Measurements from ENCODE around the gene INPP5B. TPM values are rescaled to one million over a fixed set of nuclear protein-coding genes. Genes with fewer than 3 reads are reported as not detected.

INPP5B gene
- total RNA-seq, 1 experiment from 2014 or later = 26.8 TPM

DNA sequence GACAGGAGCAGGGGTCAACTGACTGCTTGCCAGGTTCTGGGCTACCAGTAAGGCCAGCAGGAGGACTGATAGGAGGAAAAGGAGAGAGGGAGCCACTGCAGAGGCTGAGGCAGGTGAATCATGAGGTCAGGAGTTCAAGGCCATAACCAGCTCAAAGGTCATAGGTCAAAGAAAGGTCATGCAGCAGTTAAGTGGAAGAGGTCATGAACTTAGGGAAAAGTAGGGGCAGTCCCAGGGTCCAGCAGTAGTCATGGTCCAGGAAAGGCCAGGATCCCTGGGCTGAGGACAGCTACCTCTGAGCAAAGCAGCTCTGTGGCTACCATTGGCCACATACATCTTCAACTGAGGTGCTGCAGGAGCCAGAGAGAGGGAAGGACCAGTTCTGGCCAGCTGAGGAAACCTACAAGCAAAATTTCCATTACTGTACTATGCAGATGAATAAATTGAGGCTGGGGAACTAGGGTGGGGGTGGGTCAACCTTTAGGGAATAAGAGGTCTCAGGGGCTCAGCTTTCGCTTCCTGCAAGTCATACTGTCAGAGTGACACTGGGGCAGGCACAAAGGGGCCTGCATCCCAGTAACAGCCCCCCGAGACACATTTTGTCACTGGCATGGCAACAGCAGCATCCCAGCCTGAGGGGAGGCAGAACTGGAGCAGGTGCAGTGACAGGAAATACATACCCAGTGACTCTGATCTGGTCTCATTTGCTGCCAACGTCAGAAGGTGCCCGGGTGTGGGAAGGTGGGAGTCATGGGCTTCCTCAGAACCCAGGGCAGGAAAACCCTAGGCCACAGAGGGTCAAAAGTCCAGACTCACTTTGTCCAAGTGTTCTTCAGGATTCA is 5.2 kb upstream of the INPP5B start:
- Mint-ChIP-seq H3K36me3 (no peaks in the 10 kb centered on the region), H3K27me3 (ENCODE audit: low read depth) (no peaks in the 10 kb centered on the region), H3K27ac (peak overlapping the region; percentile 45; the same call in 1 of the 2 replicates), H3K4me1 (peaks cover 7% of the 10 kb centered on the region; the same call in 1 of the 2 replicates), H3K4me3 (no peak overlapping the region), H3K9me3 (no peaks in the 10 kb centered on the region)
- ATAC-seq = no peak
- POLR2A ChIA-PET = no interaction called here
- CTCF ChIA-PET = no interaction called here
- DNase-seq (ENCODE audit: low spot score) = no peak
- TF ChIP-seq, protein P1, sequence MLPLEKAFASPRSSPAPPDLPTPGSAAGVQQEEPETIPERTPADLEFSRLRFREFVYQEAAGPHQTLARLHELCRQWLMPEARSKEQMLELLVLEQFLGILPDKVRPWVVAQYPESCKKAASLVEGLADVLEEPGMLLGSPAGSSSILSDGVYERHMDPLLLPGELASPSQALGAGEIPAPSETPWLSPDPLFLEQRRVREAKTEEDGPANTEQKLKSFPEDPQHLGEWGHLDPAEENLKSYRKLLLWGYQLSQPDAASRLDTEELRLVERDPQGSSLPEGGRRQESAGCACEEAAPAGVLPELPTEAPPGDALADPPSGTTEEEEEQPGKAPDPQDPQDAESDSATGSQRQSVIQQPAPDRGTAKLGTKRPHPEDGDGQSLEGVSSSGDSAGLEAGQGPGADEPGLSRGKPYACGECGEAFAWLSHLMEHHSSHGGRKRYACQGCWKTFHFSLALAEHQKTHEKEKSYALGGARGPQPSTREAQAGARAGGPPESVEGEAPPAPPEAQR (CRISPR knock-in tag; IDR thresholded peaks at IDR 0.05) = no peak
- TF ChIP-seq, protein P2, sequence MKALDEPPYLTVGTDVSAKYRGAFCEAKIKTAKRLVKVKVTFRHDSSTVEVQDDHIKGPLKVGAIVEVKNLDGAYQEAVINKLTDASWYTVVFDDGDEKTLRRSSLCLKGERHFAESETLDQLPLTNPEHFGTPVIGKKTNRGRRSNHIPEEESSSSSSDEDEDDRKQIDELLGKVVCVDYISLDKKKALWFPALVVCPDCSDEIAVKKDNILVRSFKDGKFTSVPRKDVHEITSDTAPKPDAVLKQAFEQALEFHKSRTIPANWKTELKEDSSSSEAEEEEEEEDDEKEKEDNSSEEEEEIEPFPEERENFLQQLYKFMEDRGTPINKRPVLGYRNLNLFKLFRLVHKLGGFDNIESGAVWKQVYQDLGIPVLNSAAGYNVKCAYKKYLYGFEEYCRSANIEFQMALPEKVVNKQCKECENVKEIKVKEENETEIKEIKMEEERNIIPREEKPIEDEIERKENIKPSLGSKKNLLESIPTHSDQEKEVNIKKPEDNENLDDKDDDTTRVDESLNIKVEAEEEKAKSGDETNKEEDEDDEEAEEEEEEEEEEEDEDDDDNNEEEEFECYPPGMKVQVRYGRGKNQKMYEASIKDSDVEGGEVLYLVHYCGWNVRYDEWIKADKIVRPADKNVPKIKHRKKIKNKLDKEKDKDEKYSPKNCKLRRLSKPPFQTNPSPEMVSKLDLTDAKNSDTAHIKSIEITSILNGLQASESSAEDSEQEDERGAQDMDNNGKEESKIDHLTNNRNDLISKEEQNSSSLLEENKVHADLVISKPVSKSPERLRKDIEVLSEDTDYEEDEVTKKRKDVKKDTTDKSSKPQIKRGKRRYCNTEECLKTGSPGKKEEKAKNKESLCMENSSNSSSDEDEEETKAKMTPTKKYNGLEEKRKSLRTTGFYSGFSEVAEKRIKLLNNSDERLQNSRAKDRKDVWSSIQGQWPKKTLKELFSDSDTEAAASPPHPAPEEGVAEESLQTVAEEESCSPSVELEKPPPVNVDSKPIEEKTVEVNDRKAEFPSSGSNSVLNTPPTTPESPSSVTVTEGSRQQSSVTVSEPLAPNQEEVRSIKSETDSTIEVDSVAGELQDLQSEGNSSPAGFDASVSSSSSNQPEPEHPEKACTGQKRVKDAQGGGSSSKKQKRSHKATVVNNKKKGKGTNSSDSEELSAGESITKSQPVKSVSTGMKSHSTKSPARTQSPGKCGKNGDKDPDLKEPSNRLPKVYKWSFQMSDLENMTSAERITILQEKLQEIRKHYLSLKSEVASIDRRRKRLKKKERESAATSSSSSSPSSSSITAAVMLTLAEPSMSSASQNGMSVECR (CRISPR knock-in tag; IDR thresholded peaks at IDR 0.05; ENCODE audit: borderline replicate concordance) = no peak
- TF ChIP-seq PRRX2 (CRISPR knock-in tag; IDR thresholded peaks at IDR 0.05) (no peak), GTF2I (CRISPR knock-in tag; conservative IDR thresholded peaks at IDR 0.05) (no peak), TCF7 (CRISPR knock-in tag; IDR thresholded peaks at IDR 0.05; ENCODE audit: low read depth) (no peak)
- TF ChIP-seq, protein P3, sequence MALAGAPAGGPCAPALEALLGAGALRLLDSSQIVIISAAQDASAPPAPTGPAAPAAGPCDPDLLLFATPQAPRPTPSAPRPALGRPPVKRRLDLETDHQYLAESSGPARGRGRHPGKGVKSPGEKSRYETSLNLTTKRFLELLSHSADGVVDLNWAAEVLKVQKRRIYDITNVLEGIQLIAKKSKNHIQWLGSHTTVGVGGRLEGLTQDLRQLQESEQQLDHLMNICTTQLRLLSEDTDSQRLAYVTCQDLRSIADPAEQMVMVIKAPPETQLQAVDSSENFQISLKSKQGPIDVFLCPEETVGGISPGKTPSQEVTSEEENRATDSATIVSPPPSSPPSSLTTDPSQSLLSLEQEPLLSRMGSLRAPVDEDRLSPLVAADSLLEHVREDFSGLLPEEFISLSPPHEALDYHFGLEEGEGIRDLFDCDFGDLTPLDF (CRISPR knock-in tag; IDR thresholded peaks at IDR 0.05) = no peak
- TF ChIP-seq, protein P4, sequence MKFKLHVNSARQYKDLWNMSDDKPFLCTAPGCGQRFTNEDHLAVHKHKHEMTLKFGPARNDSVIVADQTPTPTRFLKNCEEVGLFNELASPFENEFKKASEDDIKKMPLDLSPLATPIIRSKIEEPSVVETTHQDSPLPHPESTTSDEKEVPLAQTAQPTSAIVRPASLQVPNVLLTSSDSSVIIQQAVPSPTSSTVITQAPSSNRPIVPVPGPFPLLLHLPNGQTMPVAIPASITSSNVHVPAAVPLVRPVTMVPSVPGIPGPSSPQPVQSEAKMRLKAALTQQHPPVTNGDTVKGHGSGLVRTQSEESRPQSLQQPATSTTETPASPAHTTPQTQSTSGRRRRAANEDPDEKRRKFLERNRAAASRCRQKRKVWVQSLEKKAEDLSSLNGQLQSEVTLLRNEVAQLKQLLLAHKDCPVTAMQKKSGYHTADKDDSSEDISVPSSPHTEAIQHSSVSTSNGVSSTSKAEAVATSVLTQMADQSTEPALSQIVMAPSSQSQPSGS (CRISPR knock-in tag; IDR thresholded peaks at IDR 0.05; ENCODE audit: borderline replicate concordance, low read depth) = no peak
- TF ChIP-seq, protein P5, sequence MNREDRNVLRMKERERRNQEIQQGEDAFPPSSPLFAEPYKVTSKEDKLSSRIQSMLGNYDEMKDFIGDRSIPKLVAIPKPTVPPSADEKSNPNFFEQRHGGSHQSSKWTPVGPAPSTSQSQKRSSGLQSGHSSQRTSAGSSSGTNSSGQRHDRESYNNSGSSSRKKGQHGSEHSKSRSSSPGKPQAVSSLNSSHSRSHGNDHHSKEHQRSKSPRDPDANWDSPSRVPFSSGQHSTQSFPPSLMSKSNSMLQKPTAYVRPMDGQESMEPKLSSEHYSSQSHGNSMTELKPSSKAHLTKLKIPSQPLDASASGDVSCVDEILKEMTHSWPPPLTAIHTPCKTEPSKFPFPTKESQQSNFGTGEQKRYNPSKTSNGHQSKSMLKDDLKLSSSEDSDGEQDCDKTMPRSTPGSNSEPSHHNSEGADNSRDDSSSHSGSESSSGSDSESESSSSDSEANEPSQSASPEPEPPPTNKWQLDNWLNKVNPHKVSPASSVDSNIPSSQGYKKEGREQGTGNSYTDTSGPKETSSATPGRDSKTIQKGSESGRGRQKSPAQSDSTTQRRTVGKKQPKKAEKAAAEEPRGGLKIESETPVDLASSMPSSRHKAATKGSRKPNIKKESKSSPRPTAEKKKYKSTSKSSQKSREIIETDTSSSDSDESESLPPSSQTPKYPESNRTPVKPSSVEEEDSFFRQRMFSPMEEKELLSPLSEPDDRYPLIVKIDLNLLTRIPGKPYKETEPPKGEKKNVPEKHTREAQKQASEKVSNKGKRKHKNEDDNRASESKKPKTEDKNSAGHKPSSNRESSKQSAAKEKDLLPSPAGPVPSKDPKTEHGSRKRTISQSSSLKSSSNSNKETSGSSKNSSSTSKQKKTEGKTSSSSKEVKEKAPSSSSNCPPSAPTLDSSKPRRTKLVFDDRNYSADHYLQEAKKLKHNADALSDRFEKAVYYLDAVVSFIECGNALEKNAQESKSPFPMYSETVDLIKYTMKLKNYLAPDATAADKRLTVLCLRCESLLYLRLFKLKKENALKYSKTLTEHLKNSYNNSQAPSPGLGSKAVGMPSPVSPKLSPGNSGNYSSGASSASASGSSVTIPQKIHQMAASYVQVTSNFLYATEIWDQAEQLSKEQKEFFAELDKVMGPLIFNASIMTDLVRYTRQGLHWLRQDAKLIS (CRISPR knock-in tag; IDR thresholded peaks at IDR 0.05; ENCODE audit: borderline replicate concordance) = no peak

DNA sequence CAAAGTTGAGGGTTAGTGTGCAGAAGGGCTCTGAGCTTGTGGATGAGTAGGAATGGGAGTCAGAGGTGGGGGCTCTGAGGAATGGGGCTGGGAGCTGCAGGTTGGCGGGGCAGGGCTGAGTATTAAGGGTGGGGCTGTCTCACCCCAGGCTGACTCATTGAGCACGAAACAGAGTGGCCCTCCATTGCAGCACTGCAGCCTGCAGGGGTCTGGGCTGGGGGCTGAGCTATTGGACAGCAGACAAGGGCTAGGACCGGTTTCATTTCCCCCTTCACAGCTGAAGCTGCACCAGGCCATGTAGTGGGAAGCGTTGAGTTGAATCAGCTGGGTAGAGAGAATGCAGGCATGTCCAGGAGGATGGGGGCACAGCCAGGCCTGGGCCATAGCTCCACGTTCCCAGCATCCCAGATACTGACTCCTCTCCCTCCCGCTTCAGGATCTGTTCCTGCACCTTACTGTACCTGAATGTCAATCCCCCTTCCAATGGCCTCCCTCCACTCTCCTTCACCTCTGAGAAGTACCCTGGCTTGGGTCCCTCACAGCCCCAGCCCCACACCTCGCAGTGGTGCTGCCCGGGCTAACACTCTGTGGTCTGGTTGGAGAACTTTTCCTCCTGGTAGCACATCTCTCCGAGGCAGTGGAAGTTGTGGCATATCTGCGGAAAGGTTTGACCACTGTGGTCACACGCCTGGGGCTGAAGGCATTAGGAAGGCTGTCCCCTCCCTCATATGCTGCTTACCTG is 4.4 kb upstream of the INPP5B start:
- Mint-ChIP-seq H3K4me3 (no peak overlapping the region), H3K9me3 (no peaks in the 10 kb centered on the region), H3K36me3 (no peaks in the 10 kb centered on the region), H3K27ac (peak overlapping the region; percentile 45; the same call in 1 of the 2 replicates), H3K4me1 (peaks cover 12% of the 10 kb centered on the region), H3K27me3 (ENCODE audit: low read depth) (no peaks in the 10 kb centered on the region)
- ATAC-seq (no peak), DNase-seq (ENCODE audit: low spot score) (no peak)
- CTCF ChIA-PET = interaction anchor here (0.6 to 3.1 kb wide), 3 partner anchors 15 to 92 kb away, joined by 4 to 15 read pairs (median 13); partner anchors contain the start of gene MTF1
- POLR2A ChIA-PET = no interaction called here
- TF ChIP-seq, protein P6, sequence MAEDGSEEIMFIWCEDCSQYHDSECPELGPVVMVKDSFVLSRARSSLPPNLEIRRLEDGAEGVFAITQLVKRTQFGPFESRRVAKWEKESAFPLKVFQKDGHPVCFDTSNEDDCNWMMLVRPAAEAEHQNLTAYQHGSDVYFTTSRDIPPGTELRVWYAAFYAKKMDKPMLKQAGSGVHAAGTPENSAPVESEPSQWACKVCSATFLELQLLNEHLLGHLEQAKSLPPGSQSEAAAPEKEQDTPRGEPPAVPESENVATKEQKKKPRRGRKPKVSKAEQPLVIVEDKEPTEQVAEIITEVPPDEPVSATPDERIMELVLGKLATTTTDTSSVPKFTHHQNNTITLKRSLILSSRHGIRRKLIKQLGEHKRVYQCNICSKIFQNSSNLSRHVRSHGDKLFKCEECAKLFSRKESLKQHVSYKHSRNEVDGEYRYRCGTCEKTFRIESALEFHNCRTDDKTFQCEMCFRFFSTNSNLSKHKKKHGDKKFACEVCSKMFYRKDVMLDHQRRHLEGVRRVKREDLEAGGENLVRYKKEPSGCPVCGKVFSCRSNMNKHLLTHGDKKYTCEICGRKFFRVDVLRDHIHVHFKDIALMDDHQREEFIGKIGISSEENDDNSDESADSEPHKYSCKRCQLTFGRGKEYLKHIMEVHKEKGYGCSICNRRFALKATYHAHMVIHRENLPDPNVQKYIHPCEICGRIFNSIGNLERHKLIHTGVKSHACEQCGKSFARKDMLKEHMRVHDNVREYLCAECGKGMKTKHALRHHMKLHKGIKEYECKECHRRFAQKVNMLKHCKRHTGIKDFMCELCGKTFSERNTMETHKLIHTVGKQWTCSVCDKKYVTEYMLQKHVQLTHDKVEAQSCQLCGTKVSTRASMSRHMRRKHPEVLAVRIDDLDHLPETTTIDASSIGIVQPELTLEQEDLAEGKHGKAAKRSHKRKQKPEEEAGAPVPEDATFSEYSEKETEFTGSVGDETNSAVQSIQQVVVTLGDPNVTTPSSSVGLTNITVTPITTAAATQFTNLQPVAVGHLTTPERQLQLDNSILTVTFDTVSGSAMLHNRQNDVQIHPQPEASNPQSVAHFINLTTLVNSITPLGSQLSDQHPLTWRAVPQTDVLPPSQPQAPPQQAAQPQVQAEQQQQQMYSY (CRISPR knock-in tag; IDR thresholded peaks at IDR 0.05) = no peak
- TF ChIP-seq ZNF232 (CRISPR knock-in tag; IDR thresholded peaks at IDR 0.05) (no peak), SMAD4 (CRISPR knock-in tag; IDR thresholded peaks at IDR 0.05) (no peak), JUN (CRISPR knock-in tag; IDR thresholded peaks at IDR 0.05) (no peak)
